Measurements from ENCODE around the gene FAM240A. TPM values are rescaled to one million over a fixed set of nuclear protein-coding genes. Genes with fewer than 3 reads are reported as not detected.
"Not testable (repeated sequence)": the region's sequence is repeated elsewhere in the genome, so short reads cannot be mapped to it uniquely, and the experiment has no call there.

Gene FAM240A
- total RNA-seq, 1 donor from 2014 or later = not detected

GRCh38 chr3:46580675-46581074, 31.6 kb upstream of the FAM240A start:
- Histone ChIP-seq H3K36me3 (ENCODE audit: control insufficient read depth, insufficient read depth, low read length) (no peaks in the 10 kb centered on the region), H3K4me3 (ENCODE audit: low read depth, low read length) (no peak overlapping the region), H3K27me3 (ENCODE audit: control insufficient read depth, insufficient read depth, low read length) (no peaks in the 10 kb centered on the region)
- no peak for DNase-seq (ENCODE audit: low read depth)
- TF ChIP-seq CTCF (IDR thresholded peaks at IDR 0.05; ENCODE audit: insufficient read depth, low read length, severe bottlenecking) = no peak
- no peak for FAIRE-seq

GRCh38 chr3:46584598-46585467, 27.5 kb upstream of the FAM240A start:
- TF ChIP-seq CTCF (IDR thresholded peaks at IDR 0.05; ENCODE audit: insufficient read depth, low read length, severe bottlenecking) = no peak
- Histone ChIP-seq H3K4me3 (ENCODE audit: low read depth, low read length) (no peak overlapping the region), H3K27me3 (ENCODE audit: control insufficient read depth, insufficient read depth, low read length) (no peaks in the 10 kb centered on the region), H3K36me3 (ENCODE audit: control insufficient read depth, insufficient read depth, low read length) (no peaks in the 10 kb centered on the region)
- FAIRE-seq = no peak
- DNase-seq (ENCODE audit: low read depth) = no peak

GRCh38 chr3:46585799-46586693, 26.3 kb upstream of the FAM240A start:
- Histone ChIP-seq H3K27me3 (ENCODE audit: control insufficient read depth, insufficient read depth, low read length) (no peaks in the 10 kb centered on the region), H3K36me3 (ENCODE audit: control insufficient read depth, insufficient read depth, low read length) (no peaks in the 10 kb centered on the region), H3K4me3 (ENCODE audit: low read depth, low read length) (no peak overlapping the region)
- FAIRE-seq (no peak), DNase-seq (ENCODE audit: low read depth) (no peak)
- no peak for TF ChIP-seq CTCF (IDR thresholded peaks at IDR 0.05; ENCODE audit: insufficient read depth, low read length, severe bottlenecking)

- Histone ChIP-seq H3K27me3 (ENCODE audit: control insufficient read depth, insufficient read depth, low read length) (no peaks in the 10 kb centered on the region), H3K36me3 (ENCODE audit: control insufficient read depth, insufficient read depth, low read length) (no peaks in the 10 kb centered on the region), H3K4me3 (ENCODE audit: low read depth, low read length) (no peak overlapping the region)
- DNase-seq (ENCODE audit: low read depth) (no peak), FAIRE-seq (no peak)
- TF ChIP-seq CTCF (IDR thresholded peaks at IDR 0.05; ENCODE audit: insufficient read depth, low read length, severe bottlenecking) = no peak
Measured at GRCh38 chr3:46586738-46587246, 25.5 kb upstream of the FAM240A start.

- H3K27me3 ChIP-seq (ENCODE audit: control insufficient read depth, insufficient read depth, low read length); FAIRE-seq; H3K36me3 ChIP-seq (ENCODE audit: control insufficient read depth, insufficient read depth, low read length); H3K4me3 ChIP-seq (ENCODE audit: low read depth, low read length); DNase-seq (ENCODE audit: low read depth): not testable (repeated sequence)
Measured at GRCh38 chr3:46587268-46587667, 25.1 kb upstream of the FAM240A start.
